RPMI8226 (cell line): Measurements from ENCODE around the gene MCF2L2.
"Not testable (repeated sequence)": the region's sequence is repeated elsewhere in the genome, so short reads cannot be mapped to it uniquely, and the experiment has no call there.

Source experiments
- DNase-seq: peaks from one replicate; pipeline ENCODE4 v3.0.0-alpha.2; 2015

MCF2L2 gene

DNA sequence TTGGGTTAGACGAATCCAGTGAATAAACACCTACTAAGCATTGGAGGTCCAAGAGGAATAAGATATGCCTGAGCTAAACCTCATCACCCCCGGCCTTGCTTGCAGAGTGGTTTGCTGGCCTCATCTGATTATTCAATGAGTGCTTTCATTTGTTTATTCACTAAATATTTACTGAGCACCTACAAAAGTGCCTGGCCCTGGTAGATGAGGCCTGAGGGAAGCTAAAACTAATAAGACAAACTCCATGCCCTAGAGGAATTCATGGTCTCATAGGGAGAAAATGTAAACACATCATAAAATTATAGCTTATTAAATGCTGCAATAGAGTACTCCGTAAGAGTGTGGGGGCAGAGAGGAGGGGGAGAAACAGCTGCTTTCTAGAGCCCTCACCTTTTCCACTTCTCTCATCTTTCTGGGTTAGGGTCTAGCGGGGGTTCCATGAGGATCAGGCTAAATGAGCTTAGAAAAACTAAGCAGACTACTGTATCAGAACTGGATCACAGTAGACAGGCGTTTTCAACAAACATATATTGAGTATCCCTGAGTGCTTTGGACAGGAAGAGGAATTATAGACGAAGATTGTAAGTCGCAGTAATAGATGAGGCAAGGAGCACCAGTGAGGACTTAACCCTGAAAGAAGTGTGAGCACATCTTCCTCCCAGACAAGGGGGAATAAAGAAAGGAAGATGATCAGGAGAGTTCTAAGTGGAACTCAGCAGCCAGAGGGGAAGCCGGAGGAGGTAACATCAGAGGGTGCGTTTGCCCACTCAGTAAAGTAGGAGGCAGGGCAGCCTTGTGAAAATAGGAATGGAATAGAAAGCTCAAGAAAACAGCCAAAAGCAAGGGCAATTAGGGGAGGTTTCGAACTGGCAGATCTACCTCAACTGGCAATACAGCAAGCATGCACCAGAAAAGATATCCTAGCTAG, 234.4 kb downstream of the MCF2L2 start:
- DNase-seq, result no peak

- DNase-seq, result no peak
Observed at GRCh38 chr3:183192650-183193300, 235.6 kb downstream of the MCF2L2 start.

DNA sequence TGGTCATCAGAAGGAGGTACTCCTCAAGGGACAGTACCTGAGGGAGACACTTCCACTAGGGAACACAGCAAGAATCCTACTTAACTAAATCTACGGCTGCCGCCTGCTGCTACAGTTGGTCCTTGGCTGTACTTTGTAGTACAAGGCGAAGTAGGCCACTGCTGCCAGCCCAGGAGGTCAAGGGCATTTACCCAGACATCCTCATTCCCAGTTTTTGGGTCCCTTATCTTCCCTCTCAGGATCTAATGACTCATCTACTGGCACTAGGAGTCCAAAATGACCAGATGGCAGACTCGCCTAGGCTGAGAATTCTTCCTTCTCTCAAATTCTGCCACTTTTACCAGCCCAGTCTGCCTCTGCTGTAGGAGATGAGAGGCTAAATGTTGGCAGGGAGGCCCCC, 238.8 kb downstream of the MCF2L2 start:
- no peak for DNase-seq

GRCh38 chr3:183188895-183189462, 239.4 kb downstream of the MCF2L2 start:
- DNase-seq, result peak; percentile 59

GRCh38 chr3:183185696-183186095, 242.7 kb downstream of the MCF2L2 start:
- DNase-seq, result peak; percentile 21

DNA sequence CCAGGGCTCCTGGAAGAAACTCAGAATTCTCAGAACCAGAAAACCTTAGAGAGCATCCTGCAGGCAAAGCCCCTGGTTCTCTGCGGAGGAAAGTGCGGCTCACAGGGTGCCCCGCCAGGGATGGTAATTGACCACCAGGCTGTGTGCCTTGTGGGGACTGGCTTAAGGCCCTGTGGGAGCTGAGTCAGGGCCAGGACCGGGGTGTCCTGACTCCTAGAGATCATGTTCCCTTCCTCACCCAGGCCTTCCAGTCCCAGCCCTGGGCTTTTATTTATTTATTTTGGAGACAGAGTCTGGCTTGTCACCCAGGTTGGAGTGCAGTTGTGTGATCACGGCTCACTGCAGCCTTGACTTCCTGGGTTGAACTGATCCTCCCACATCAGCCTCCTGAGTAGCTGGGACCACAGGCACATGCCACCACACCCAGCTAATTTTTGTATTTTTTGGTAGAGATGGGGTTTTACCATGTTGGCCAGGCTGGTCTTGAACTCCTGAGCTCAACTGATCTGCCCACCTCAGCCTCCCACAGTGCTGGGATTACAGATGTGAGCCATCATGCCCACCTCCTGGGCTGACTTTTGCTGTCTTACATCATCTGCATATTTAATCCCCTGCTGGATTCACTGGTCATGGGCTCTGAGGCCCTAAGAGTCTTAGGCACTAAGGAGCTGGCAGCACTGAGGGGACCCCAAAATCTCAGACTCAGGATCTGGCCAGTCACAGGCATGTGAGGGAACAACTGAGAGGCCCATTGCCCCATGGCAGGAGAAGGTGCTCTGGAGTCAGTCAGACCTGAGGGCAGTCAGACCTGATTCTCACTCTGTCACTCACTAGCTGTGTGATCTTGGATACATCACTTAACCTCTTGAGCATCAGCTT, 245.4 kb downstream of the MCF2L2 start:
- DNase-seq, result no peak

DNA sequence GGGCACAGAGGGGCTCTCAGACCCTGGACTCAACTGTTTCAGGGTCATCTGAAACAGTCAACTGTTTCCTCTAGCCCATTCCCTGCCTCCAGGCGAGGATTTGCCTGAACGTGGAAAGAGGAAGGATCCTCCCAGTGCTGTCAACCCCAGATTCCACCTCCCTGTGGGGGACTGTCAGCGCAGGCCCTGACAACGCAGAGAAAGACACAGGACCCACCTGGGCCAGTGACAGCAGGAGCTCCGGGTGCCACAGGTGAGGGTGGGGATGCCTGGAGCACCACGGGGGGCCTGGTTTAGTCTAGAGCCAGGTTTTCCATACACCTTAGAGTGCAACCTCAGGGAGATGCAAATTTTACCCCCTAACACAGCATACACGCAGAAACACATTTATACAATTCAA, 246.3 kb downstream of the MCF2L2 start:
- no peak for DNase-seq

DNA sequence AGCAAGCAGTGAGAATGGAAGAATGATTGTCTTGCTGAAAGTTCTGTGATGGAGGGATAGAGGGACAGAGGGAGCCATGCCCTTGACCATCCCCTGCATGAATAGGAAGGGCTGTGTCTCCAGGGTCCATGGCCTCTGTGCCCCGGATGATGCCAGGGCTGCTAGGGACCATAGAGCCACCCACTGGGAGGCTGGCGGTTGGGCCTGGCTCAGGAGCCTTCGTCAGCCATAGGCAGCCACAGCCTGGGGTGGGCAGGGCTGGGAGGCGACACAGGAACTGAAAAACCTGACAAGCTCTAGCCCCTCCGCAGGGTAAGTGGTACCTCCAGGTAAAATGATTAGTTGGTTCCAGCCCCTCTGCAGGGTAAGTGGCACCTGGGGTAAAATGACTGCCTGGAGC, 246.8 kb downstream of the MCF2L2 start:
- DNase-seq, result no peak

DNA sequence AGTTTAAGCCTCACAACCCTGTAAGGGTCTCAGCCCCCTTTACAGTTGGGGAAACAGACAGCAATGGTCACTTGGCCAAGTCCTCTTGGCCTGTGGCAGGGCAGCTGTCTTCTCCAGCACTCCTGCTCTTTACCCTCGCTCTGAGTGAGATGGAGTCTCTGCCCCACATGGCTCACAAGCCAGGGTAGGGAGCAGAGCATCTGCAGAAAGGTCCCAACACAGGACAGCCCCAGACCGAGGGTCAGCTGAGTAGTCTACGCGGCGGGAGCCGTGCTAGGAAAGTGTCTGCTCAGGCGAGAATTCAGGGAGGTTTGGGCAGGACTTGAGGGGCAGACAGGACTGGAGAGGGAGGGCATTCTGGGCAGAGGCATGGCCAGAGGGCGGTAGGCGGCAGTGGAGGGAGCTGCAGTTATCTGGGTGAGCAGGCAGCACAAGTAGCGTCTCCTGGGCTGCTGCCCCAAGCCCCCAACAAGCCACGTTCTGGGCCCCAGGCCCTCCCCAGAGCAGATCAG, 247.6 kb downstream of the MCF2L2 start:
- no peak for DNase-seq

DNA sequence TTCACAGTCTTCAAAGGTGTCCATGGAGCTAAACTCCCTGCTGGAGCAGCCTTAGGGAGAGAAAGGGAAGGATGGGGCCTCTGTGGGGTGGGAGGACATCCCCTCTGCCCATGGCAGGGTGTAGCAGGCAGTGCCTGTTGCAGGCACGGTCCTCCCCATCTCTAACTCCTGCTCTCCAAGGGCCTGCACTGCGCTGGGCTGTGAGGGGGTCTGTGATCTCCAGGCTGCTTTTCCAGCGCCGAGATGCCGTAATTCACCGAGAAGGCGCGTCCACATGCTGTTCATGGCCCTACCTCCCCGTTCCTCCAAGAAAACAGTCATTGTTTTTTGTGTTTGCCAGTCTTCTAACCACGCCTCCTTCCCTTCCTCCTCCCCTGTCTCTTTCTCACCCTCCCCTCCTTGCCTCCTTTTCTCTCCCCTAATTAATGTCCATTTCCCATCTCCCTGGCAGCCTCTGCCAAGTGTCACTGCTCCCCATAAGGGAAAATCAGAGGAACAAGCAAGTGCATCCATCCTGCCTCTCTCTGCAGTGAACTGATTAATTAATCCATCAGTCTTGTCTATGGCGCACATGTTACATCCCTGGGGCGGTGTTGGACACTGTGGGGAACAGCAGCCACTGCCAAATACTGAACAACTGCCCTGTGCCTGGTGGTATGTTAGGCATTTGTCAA, 248.2 kb downstream of the MCF2L2 start:
- DNase-seq, result no peak

- not testable (repeated sequence) for DNase-seq
Observed at GRCh38 chr3:183179550-183179908, 248.9 kb downstream of the MCF2L2 start.

GRCh38 chr3:183178833-183179549, 249.4 kb downstream of the MCF2L2 start:
- DNase-seq, result no peak

GRCh38 chr3:183178512-183178832, 249.9 kb downstream of the MCF2L2 start:
- DNase-seq, result no peak

GRCh38 chr3:183172051-183172639, 256.3 kb downstream of the MCF2L2 start:
- DNase-seq, result no peak

DNA sequence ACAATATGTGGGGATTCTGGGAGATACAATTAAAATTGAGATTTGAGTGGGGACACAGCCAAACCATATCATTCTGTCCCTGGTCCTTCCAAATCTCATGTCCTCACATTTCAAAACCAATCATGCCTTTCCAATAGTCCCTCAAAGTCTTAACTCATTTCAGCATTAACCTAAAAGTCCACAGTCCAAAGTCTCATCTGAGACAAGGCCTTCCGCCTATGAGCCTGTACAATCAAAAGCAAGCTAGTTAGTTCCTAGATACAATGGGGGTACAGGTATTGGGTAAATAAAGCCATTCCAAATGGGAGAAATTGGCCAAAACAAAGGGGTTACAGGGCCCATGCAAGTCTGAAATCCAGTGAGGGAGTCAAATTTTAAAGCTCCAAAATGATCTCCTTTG, 260.4 kb downstream of the MCF2L2 start:
- DNase-seq, result not testable (repeated sequence)

DNA sequence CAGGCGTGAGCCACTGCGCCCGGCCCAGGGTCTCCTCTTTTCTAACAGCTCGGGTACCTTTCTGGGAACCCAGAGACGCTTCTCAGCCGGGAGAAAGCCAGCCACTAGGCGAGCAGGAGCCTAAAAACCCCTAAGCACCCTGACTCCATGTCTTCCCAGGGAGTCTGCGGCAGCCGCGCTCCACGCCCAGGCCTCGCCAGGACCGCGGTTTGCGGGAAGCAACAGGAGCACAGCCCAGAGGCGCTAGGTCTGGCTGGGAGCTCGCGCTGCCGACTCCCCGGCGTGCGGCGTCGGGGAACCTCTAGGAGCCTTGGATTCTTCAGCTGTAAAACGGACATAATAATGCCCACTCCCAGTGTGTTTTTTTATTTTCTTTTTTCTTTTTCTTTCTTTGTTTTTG, 264.9 kb downstream of the MCF2L2 start:
- DNase-seq, result no peak

- peak; percentile 73 for DNase-seq
Observed at GRCh38 chr3:183161552-183162336, 266.7 kb downstream of the MCF2L2 start.

GRCh38 chr3:183160616-183161015, 267.8 kb downstream of the MCF2L2 start:
- DNase-seq, result no peak

GRCh38 chr3:183159333-183159732, 269.1 kb downstream of the MCF2L2 start:
- DNase-seq, result peak; percentile 17

- DNase-seq, result no peak
Observed at GRCh38 chr3:183158551-183159006, 269.8 kb downstream of the MCF2L2 start.
